Thymus (tissue), 11 donors: Measurements from ENCODE around the gene FAM81B. TPM values are rescaled to one million over a fixed set of nuclear protein-coding genes. Genes with fewer than 3 reads are reported as not detected.
A peak's percentile ranks its signal among the peaks of the same experiment; 100 is the strongest.

Experiments
- DNase-seq, 9 donors: peaks; one replicate each; pipeline ENCODE4 v3.0.0-alpha.2; 2013; ENCODE audit warnings: low spot score in 9 of 9, low read depth in 6 of 9, missing footprints in 1 of 9
- H3K27ac ChIP-seq, 2 donors: one replicate each; pipeline ENCODE4 v1.5.1; 2013; ENCODE audit warnings: control low read depth in 1 of 2, low read depth in 1 of 2, low read length in 1 of 2, mild to moderate bottlenecking in 1 of 2, moderate library complexity in 1 of 2
- H3K27me3 ChIP-seq, 2 donors: one replicate each; pipeline ENCODE4 v1.5.1; 2013; ENCODE audit warnings: low read length in 1 of 2; ENCODE audit not compliant: control insufficient read depth in 2 of 2, insufficient read depth in 1 of 2
- H3K36me3 ChIP-seq, 2 donors: one replicate each; pipeline ENCODE4 v1.5.1; 2013; ENCODE audit warnings: low read length in 1 of 2, mild to moderate bottlenecking in 1 of 2, moderate library complexity in 1 of 2; ENCODE audit not compliant: control insufficient read depth in 2 of 2, insufficient read depth in 2 of 2
- H3K4me1 ChIP-seq, 2 donors: one replicate each; pipeline ENCODE4 v1.5.1; 2013; ENCODE audit warnings: low read length in 2 of 2; ENCODE audit not compliant: control insufficient read depth in 2 of 2, insufficient read depth in 2 of 2
- H3K4me3 ChIP-seq, 2 donors: one replicate each; pipeline ENCODE4 v1.5.1; 2013; ENCODE audit warnings: low read length in 2 of 2, control low read depth in 1 of 2, mild to moderate bottlenecking in 1 of 2
- H3K9me3 ChIP-seq, 2 donors: one replicate each; pipeline ENCODE4 v1.5.1; 2013; ENCODE audit warnings: low read length in 1 of 2, mild to moderate bottlenecking in 1 of 2; ENCODE audit not compliant: control insufficient read depth in 2 of 2, insufficient read depth in 1 of 2
- WGBS: extraction: QIAGEN DNeasy Blood & Tissue Kit; methylation state at CpG from one replicate; pipeline ENCODE4 v1.1.7; 2013; 5-methylcytosine and 5-hydroxymethylcytosine counted together
- polyA plus RNA-seq: library from polyadenylated mRNA; stranded (reverse); fragments of 200-250 nt; gene quantifications from one replicate; pipeline ENCODE4 v1.2.3, GENCODE V29; 2013
- total RNA-seq: library from RNA; stranded (reverse); fragments of 120-200 nt; gene quantifications from one replicate; pipeline ENCODE4 v1.2.4, GENCODE V29; 2013
- donor health status: healthy.

The FAM81B gene
- total and polyA plus RNA-seq, 2 donors, result 0.14 to 0.66 TPM

- Histone ChIP-seq H3K36me3 (no peaks in the 10 kb centered on the region), H3K4me3 (no peak overlapping the region), H3K9me3 (no peaks in the 10 kb centered on the region), H3K27ac (no peak overlapping the region), H3K4me1 (no peaks in the 10 kb centered on the region), H3K27me3 (no peaks in the 10 kb centered on the region)
- WGBS, result 71% methylated on average over 4 of the region's 4 CpGs
- DNase-seq, result no peak
These were observed 23.3 kb downstream of the FAM81B start for GRCh38 chr5:95414451-95414850.

- WGBS, result 97% methylated on average over 3 of the region's 3 CpGs
- no peaks in the 10 kb centered on the region for H3K4me1 ChIP-seq
- H3K27me3 ChIP-seq, result no peaks in the 10 kb centered on the region
- DNase-seq, result no peak
- no peaks in the 10 kb centered on the region for H3K9me3 ChIP-seq
- no peak overlapping the region for H3K27ac ChIP-seq
- H3K4me3 ChIP-seq, result no peak overlapping the region
- H3K36me3 ChIP-seq, result no peaks in the 10 kb centered on the region
These were observed 26.8 kb downstream of the FAM81B start for GRCh38 chr5:95417971-95418370.

GRCh38 chr5:95422838-95423237 lies 31.7 kb downstream of the FAM81B start:
- Histone ChIP-seq H3K4me1 (no peaks in the 10 kb centered on the region), H3K4me3 (no peak overlapping the region), H3K36me3 (no peaks in the 10 kb centered on the region), H3K27ac (no peak overlapping the region), H3K9me3 (no peaks in the 10 kb centered on the region), H3K27me3 (no peaks in the 10 kb centered on the region)
- no peak for DNase-seq
- 96% methylated on average over 3 of the region's 3 CpGs for WGBS

GRCh38 chr5:95424016-95424415 lies 32.9 kb downstream of the FAM81B start:
- Histone ChIP-seq H3K27ac (no peak overlapping the region), H3K27me3 (no peaks in the 10 kb centered on the region), H3K4me3 (no peak overlapping the region), H3K36me3 (no peaks in the 10 kb centered on the region), H3K9me3 (no peaks in the 10 kb centered on the region), H3K4me1 (no peaks in the 10 kb centered on the region)
- WGBS, result 96% methylated on average over 4 of the region's 4 CpGs
- no peak for DNase-seq

GRCh38 chr5:95424526-95424925 lies 33.4 kb downstream of the FAM81B start:
- H3K27me3 ChIP-seq, result no peaks in the 10 kb centered on the region
- 97% methylated on average over 1 of the region's 1 CpG for WGBS
- no peak for DNase-seq
- H3K4me1 ChIP-seq, result no peaks in the 10 kb centered on the region
- H3K9me3 ChIP-seq, result no peaks in the 10 kb centered on the region
- no peaks in the 10 kb centered on the region for H3K36me3 ChIP-seq
- no peak overlapping the region for H3K4me3 ChIP-seq
- H3K27ac ChIP-seq, result no peak overlapping the region

GRCh38 chr5:95426227-95426626 lies 35.1 kb downstream of the FAM81B start:
- H3K4me3 ChIP-seq, result no peak overlapping the region
- no peaks in the 10 kb centered on the region for H3K9me3 ChIP-seq
- no peaks in the 10 kb centered on the region for H3K4me1 ChIP-seq
- no peak for DNase-seq
- WGBS, result 78% methylated on average over 5 of the region's 5 CpGs
- no peak overlapping the region for H3K27ac ChIP-seq
- no peaks in the 10 kb centered on the region for H3K27me3 ChIP-seq
- no peaks in the 10 kb centered on the region for H3K36me3 ChIP-seq

GRCh38 chr5:95432779-95433178 lies 41.6 kb downstream of the FAM81B start:
- 98% methylated on average over 2 of the region's 2 CpGs for WGBS

GRCh38 chr5:95439801-95440493 lies 48.8 kb downstream of the FAM81B start:
- no peak overlapping the region for H3K4me3 ChIP-seq
- no peak overlapping the region for H3K27ac ChIP-seq
- DNase-seq, result no peak
- no peaks in the 10 kb centered on the region for H3K4me1 ChIP-seq
- no peaks in the 10 kb centered on the region for H3K9me3 ChIP-seq
- WGBS, result 88% methylated on average over 6 of the region's 6 CpGs
- no peaks in the 10 kb centered on the region for H3K27me3 ChIP-seq
- H3K36me3 ChIP-seq, result no peaks in the 10 kb centered on the region

More at GRCh38 chr5:95432779-95433178, 41.6 kb downstream of the FAM81B start:
- no peak overlapping the region for H3K4me3 ChIP-seq
- H3K4me1 ChIP-seq, result no peaks in the 10 kb centered on the region
- H3K36me3 ChIP-seq, result no peaks in the 10 kb centered on the region
- no peak for DNase-seq
- no peak overlapping the region for H3K27ac ChIP-seq
- no peaks in the 10 kb centered on the region for H3K27me3 ChIP-seq
- no peaks in the 10 kb centered on the region for H3K9me3 ChIP-seq

GRCh38 chr5:95440825-95441224 lies 49.7 kb downstream of the FAM81B start:
- Histone ChIP-seq H3K36me3 (no peaks in the 10 kb centered on the region), H3K27ac (no peak overlapping the region), H3K4me3 (no peak overlapping the region), H3K9me3 (no peaks in the 10 kb centered on the region), H3K4me1 (no peaks in the 10 kb centered on the region), H3K27me3 (no peaks in the 10 kb centered on the region)
- WGBS, result 91% methylated on average over 10 of the region's 10 CpGs
- DNase-seq, result peak in 2 of 9 donors; percentile 1 to 25
